Right atrium auricular region (tissue), 2 donors: ENCODE results near the gene LHFPL2. TPM values are rescaled to one million over a fixed set of nuclear protein-coding genes. Genes with fewer than 3 reads are reported as not detected.

Experiments used
- DNase-seq: peaks from one replicate; pipeline ENCODE4 v3.0.0-alpha.2; 2019; ENCODE audit warnings: low spot score
- H3K27ac ChIP-seq, 2 donors: fragments of 200-600 bp; sonication (generic); 1 replicate in 1 of 2; 2 replicates in 1 of 2; pipeline ENCODE4 v1.5.1; 2016 to 2019
- H3K27me3 ChIP-seq, 2 donors: fragments of 200-600 bp; sonication (generic); one replicate each; pipeline versions ENCODE4 v1.5.1 to v1.6.0; 2017 to 2019
- H3K36me3 ChIP-seq: fragments of 200-600 bp; sonication (generic); one replicate; pipeline ENCODE4 v1.5.1; 2016
- H3K4me1 ChIP-seq, 2 donors: fragments of 200-600 bp; sonication (generic); one replicate each; pipeline versions ENCODE4 v1.5.1 to v1.6.0; 2017 to 2019
- H3K4me3 ChIP-seq, 2 donors: fragments of 200-600 bp; sonication (generic); 1 replicate in 1 of 2; 2 replicates in 1 of 2; pipeline ENCODE4 v1.5.1; 2017 to 2019; ENCODE audit warnings: mild to moderate bottlenecking in 1 of 2, moderate library complexity in 1 of 2
- H3K9me3 ChIP-seq, 2 donors: fragments of 200-600 bp; sonication (generic); one replicate each; pipeline ENCODE4 v1.5.1; 2019
- total RNA-seq, 2 donors: library from RNA; depleted of rRNA; stranded (reverse); fragments of >200 nt; gene quantifications; one replicate each; pipeline ENCODE4 v1.1.0, GENCODE V29; 2016
- TF ChIP-seq, protein P1 (sequence below), 2 donors: fragments of 200-600 bp; sonication (generic); IDR thresholded peaks; one replicate each; pipeline ENCODE4 v1.5.1; 2019; ENCODE audit warnings: antibody characterized with exemption in 2 of 2

Gene LHFPL2
- total RNA-seq, 2 donors from 2014 or later, result 9.9 to 15.9 TPM

DNA sequence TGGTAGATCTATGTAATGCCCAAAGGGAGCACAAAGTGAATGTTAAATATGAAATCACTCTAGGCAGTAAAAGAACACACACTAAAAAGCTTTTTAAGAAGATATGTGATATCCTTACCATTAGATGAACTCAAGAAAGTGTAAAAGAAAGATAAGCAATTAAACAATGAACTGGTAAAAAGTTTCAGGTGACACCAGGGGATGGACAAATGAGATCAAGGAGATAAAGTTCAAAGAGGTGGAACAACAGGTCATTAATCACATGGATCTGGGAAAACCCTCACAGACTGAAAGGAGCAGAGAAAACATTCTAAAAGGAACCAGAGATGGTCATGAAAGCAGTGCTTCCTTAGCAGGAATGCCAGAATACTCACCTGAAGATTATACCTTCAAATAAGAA is 40.7 kb downstream of the LHFPL2 start:
- Histone ChIP-seq H3K27ac (no peak overlapping the region), H3K27me3 (no peaks in the 10 kb centered on the region), H3K4me1 (peaks cover 0 to 27% of the 10 kb centered on the region in 2 donors), H3K36me3 (no peaks in the 10 kb centered on the region), H3K4me3 (no peak overlapping the region), H3K9me3 (no peaks in the 10 kb centered on the region)
- DNase-seq, result no peak
- TF ChIP-seq, protein P1, sequence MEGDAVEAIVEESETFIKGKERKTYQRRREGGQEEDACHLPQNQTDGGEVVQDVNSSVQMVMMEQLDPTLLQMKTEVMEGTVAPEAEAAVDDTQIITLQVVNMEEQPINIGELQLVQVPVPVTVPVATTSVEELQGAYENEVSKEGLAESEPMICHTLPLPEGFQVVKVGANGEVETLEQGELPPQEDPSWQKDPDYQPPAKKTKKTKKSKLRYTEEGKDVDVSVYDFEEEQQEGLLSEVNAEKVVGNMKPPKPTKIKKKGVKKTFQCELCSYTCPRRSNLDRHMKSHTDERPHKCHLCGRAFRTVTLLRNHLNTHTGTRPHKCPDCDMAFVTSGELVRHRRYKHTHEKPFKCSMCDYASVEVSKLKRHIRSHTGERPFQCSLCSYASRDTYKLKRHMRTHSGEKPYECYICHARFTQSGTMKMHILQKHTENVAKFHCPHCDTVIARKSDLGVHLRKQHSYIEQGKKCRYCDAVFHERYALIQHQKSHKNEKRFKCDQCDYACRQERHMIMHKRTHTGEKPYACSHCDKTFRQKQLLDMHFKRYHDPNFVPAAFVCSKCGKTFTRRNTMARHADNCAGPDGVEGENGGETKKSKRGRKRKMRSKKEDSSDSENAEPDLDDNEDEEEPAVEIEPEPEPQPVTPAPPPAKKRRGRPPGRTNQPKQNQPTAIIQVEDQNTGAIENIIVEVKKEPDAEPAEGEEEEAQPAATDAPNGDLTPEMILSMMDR (IDR thresholded peaks at IDR 0.05), result no peak

DNA sequence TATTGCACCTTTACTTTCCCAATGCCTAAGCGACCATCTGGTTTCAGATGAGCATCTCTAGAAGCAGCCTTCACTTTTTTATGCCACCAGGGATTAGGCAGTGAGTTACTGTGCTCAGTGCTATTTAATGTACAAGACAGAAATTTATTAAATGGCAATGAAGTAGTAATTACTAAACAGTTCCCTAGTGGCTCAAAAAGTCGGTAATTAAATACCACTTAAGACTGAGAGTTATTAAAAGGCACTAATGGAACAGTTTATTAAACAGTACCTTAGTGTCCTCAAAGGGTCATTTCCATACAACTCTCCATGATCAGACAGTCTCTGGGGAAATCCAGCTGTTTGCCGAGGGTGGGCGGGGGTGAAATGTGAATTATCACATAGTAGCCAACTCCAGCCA is 42.3 kb downstream of the LHFPL2 start:
- H3K27me3 ChIP-seq, result no peaks in the 10 kb centered on the region
- no peak overlapping the region for H3K4me3 ChIP-seq
- H3K36me3 ChIP-seq, result no peaks in the 10 kb centered on the region
- no peaks in the 10 kb centered on the region for H3K9me3 ChIP-seq
- no peak for DNase-seq
- peaks cover 0 to 23% of the 10 kb centered on the region in 2 donors for H3K4me1 ChIP-seq
- H3K27ac ChIP-seq, result no peak overlapping the region
- TF ChIP-seq, protein P1 (IDR thresholded peaks at IDR 0.05), result no peak

DNA sequence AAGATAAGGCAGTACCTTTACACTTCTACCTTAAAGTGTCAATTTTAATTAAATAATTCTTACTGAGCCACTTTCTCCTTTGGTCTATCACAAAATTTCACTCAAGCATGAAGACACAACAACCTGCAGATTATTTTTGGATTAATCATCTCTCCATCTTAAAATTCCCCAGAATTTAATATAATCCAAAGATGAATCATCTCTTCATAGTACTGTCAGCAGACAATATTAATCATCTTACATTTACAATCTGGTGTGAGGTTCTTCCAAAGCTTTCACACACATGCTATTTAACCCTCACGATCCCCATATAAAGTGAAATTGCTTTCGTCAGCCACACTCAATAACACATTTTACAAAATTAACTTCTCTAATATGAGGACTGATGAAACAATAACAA is 43.0 kb downstream of the LHFPL2 start:
- Histone ChIP-seq H3K27me3 (no peaks in the 10 kb centered on the region), H3K9me3 (no peaks in the 10 kb centered on the region), H3K4me1 (peaks cover 0 to 22% of the 10 kb centered on the region in 2 donors), H3K4me3 (no peak overlapping the region), H3K27ac (no peak overlapping the region), H3K36me3 (no peaks in the 10 kb centered on the region)
- DNase-seq, result no peak
- TF ChIP-seq, protein P1 (IDR thresholded peaks at IDR 0.05), result no peak

DNA sequence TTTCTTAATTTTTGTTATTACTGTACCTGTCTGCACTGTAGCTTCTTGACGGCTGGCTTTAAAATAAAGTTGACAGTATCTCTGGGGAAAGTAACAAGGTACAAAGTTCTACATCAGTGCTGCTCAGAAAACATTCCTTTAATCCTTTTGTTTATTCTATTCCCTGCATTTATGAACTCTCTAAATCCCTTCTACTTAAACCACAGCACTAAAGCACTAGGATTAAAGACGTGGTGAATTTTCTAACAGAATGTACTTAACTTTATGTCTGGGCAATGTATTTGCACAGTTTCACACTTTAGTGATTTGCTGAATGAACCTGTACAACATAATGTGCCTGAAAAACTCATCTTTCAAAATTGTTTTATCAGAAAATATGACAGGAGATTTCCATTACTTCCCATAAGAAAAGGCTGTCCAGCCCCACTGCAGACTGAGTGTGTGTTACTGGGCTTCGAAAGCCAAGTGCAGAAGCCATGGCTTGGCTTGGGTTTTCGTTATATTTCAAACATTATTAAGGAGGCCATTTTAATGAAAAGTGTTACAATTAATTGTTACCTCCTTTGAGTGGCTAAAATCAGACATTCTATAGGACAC is 43.8 kb downstream of the LHFPL2 start:
- Histone ChIP-seq H3K9me3 (no peaks in the 10 kb centered on the region), H3K36me3 (no peaks in the 10 kb centered on the region), H3K4me1 (peaks cover 0 to 16% of the 10 kb centered on the region in 2 donors), H3K4me3 (no peak overlapping the region), H3K27me3 (no peaks in the 10 kb centered on the region), H3K27ac (no peak overlapping the region)
- TF ChIP-seq, protein P1 (IDR thresholded peaks at IDR 0.05), result no peak
- DNase-seq, result no peak

DNA sequence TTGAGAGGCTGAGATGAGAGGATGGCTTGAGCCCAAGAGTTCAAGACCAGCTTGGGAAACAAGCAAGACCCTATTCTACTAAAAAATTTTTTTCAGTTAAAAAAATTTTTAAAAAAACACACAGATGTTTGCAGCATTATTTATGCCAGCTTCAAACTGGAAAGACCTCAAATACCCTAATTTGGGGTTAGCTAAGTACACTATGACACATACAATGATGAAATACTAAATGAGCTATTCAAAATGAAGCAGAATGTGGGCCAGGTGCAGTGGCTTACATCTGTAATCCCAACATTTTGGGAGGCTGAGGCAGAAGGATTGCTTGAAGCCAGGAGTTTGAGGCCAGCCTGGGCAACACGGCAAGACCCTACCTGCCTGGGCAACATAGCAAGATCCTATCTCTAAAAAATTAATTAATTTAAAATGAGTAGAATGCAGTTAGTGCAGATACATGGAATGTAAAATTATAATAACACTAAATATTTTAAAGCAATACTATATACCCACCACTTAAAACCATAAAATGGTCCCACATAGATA is 44.9 kb downstream of the LHFPL2 start:
- H3K27ac ChIP-seq, result no peak overlapping the region
- H3K27me3 ChIP-seq, result no peaks in the 10 kb centered on the region
- DNase-seq, result no peak
- H3K9me3 ChIP-seq, result no peaks in the 10 kb centered on the region
- no peaks in the 10 kb centered on the region for H3K36me3 ChIP-seq
- TF ChIP-seq, protein P1 (IDR thresholded peaks at IDR 0.05), result no peak
- H3K4me1 ChIP-seq, result peaks cover 0 to 13% of the 10 kb centered on the region in 2 donors
- H3K4me3 ChIP-seq, result no peak overlapping the region

DNA sequence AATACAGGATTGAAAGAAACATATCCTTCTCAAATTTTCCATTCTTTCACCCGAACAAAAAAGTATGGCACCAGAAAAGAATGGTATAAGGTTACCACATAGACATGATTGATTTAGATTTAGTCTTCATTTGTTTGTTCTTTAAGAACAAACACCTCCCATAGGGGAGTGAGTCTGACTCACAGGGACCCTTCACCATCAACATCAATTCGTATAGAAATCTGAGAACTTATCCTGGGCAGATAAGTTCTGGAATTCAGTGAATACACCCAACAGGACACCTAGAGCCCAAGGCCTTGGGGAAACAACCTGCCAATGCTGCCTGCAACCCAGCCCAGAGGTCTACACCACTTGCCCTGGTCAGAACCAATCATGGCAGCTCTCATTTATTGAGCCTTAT is 46.2 kb downstream of the LHFPL2 start:
- Histone ChIP-seq H3K36me3 (no peaks in the 10 kb centered on the region), H3K4me3 (no peak overlapping the region), H3K27ac (no peak overlapping the region), H3K27me3 (no peaks in the 10 kb centered on the region), H3K4me1 (peaks cover 0 to 17% of the 10 kb centered on the region in 2 donors), H3K9me3 (no peaks in the 10 kb centered on the region)
- TF ChIP-seq, protein P1 (IDR thresholded peaks at IDR 0.05), result no peak
- no peak for DNase-seq
